ENCODE results near the gene CDC25C.
"Not testable (repeated sequence)": the region's sequence is repeated elsewhere in the genome, so short reads cannot be mapped to it uniquely, and the experiment has no call there.

Gene CDC25C

DNA sequence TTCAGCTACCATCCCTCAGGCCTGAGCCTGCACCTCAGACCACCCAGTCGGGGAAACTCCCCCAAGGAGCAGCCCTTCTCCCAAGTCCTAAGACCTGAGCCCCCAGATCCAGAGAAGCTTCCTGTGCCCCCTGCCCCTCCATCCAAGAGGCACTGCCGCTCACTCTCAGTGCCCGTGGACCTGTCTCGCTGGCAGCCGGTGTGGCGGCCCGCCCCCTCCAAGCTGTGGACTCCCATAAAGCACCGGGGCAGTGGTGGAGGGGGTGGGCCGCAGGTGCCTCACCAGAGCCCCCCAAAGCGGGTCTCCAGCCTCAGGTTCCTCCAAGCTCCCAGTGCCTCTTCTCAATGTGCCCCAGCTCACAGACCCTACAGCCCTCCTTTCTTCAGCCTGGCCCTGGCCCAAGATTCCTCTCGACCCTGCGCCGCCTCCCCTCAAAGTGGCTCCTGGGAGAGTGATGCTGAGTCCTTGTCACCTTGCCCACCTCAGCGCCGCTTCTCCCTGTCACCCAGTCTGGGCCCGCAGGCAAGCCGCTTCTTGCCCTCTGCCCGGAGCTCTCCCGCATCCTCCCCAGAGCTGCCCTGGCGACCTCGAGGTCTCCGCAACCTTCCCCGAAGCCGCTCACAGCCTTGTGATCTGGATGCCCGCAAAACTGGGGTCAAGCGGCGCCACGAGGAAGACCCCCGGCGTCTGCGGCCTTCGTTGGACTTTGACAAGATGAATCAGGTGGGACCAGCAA is 13.5 kb upstream of the CDC25C start:
- DNase-seq, result no peak

DNA sequence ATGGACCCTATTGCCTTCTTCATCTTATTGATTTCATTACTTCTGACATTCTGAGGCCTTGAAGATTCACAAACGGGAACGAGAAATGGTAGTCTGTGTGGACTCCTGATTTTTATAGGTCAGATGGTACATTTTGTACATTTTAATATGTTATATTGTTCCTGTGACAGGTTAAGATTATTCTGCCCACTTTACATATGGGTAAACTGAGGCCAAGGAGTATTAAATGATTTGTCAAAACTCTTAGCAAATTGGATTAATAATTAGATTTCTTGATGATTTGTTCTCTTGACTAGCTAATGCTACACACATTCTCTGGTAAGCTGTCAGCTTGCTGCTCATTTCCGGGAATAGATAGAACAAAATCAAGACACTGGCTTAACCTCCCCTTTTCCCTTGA is 8.4 kb upstream of the CDC25C start:
- DNase-seq, result no peak

- DNase-seq, result peak; percentile 58 to 68
Measured at GRCh38 chr5:138339464-138339863, 7.9 kb upstream of the CDC25C start.

DNA sequence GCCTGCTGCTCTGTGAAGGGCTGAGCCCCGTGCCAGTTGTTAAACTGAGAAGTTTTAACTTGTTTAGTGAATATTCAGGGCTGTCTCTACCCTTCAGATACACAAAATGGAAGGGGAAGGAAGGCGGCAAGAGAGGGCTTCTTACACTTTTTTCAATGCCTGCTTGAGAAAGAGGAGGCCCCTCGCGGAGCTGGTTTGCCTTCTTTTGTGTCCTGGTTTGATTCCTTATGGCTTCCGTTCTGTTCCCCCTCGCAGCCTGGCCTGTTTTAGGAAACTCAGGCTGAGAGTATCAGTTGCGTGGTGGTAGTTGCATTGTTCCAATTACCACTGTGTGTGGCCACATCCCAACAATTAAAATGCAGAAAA is 7.5 kb upstream of the CDC25C start:
- peak in 1 of 2 donors; percentile 5 for DNase-seq

- DNase-seq, result no peak
Measured at GRCh38 chr5:138338411-138339090, 6.9 kb upstream of the CDC25C start.

DNA sequence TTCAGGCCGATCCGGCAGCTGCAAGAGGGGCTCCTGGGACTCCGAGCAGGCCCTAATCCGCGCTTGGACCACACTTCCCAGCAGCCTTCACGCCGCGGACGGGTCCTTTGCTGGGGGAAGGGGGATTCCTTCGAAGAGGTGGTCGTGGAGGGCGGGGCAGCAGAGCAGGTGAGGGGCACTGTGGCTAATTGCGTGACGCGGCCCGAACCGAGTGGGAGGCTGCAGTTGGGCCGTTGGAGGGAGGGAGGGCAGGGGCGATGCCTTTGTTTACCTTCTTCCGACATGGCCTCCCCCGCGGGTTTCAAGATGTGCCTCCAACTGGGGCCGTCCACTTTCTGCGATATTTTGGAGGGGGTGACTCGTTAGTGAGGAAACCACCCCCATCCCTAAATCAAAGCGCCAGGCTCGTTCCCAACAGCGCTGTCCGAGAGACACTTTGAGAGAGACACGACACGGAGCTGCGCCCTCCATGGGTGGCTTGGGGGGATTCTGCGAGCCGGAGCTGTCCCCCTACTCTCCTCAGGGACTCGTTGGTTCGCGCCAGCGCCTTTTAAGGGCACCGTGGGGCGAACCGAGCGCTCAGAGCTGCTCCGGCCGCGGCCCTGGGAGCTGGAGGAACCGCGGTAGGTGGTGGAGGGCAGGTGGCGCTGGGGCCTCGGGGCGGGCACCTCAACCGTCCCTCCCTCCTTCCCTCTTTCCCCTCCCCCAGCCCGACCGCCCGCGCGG is 6.2 kb upstream of the CDC25C start, which contains the start of gene FAM53C:
FAM53C (plus strand) TSS at position 582 of the 726 bp plus-strand sequence. CDS start 3,070 bp downstream, outside the sequence.
- DNase-seq, result peak; percentile 88 to 91

DNA sequence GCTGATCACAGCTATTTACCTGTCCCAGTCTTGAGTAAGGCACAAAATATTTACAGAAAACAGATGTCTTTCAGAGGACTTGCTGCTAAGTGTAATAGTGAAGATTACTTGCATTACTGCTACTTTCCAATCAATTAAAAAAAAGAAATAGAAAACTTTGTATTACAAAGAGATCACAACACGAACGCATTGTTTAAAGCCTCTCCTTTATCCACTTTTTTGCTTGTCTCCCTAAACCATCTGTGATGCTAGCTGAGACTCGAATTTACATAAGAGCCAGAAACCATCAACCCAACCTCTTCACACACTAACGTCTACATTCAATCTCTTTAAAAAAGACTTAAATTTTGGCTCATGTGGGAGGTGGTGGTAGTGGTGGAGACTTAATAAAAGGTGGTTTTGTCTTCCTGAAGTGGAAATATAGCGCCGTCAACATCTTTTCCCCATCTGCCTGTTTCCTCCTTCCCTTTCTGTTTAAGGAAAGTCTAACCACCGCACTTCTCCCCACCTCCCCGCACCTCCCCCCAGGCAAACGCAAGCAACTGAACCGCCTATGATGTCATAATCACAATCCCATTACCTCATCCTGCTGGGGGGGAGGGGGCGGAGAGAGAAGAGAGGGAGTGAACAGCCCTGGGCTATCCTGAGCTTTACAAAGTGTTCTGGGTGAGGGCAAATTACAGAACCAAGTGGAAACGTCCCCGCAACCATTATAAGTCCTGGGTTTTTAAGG is 5.5 kb upstream of the CDC25C start:
- DNase-seq, result peak; percentile 87 to 88

DNA sequence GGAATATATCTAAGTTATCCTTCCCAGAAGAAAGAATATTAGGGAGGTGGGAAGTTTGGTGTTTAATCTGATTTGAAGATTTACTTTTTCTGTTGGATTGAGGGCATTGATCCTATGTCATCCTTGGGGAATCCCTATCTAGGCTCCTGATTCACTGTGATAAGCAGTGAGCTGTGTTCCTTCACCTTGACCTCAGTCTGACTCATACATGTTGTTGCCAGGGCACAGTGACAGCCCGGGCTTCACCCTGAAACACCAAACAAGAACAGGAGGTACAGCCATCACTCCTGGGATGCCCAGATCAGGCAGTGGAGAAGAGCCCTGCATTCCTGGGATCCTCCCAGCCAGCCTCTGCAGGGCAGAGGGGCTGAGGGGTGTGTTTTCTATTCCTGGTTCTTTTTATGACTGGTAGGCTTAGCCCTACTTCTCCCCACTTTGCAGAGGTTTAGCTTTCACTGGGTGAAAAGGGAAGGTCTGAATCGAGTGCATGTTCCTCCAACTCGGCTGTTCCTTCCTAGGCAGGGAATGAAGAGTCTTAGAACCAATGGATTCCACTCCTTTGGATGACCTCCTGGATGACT is 3.4 kb upstream of the CDC25C start:
- DNase-seq, result no peak

GRCh38 chr5:138330813-138331448 is 673 bp downstream of the CDC25C start:
- no peak for DNase-seq

GRCh38 chr5:138318211-138318610 is 13.4 kb downstream of the CDC25C start:
- DNase-seq, result not testable (repeated sequence)

GRCh38 chr5:138316355-138316754 is 15.2 kb downstream of the CDC25C start:
- DNase-seq, result no peak

GRCh38 chr5:138315751-138316278 is 15.8 kb downstream of the CDC25C start:
- no peak for DNase-seq

DNA sequence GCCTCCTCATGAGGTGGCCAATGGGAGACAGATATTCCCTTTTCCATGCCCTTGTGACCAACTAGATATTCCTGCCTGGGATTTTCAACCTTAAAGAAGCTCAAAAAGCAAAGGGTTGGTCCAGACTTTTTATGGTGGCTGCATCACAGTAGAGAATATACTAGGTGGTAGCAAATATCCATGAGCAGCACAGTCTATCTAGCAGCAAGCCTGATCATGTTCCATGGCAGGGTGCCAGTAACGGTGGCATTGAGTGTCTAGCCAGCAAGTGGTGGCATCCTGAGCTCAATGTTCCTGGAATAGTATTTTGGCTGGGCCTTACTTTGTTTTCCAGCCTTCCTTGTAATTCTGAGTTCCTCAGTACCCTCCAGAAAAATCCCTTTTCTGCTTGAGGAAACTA is 25.8 kb downstream of the CDC25C start:
- DNase-seq, result no peak

DNA sequence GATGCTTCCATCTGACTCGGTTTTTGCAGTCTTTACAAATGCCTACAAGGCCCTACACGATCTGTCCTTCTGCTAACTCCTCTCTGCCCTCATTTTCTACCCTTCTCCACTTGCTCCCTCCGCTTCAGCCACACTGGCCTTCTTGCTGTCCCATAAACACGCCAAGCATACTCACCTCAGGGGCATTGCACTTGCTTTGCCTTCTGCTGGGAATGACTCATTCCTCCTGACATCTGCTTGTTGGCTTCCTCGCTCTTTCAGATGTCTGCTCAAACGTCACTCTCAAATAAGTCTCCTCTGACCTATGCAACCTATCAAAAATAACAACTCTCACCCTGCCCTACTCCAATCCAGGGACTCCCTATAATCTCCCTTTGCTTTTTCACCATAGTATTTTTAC is 28.2 kb downstream of the CDC25C start:
- DNase-seq, result no peak

GRCh38 chr5:138289296-138289695 is 42.3 kb downstream of the CDC25C start:
- no peak for DNase-seq

DNA sequence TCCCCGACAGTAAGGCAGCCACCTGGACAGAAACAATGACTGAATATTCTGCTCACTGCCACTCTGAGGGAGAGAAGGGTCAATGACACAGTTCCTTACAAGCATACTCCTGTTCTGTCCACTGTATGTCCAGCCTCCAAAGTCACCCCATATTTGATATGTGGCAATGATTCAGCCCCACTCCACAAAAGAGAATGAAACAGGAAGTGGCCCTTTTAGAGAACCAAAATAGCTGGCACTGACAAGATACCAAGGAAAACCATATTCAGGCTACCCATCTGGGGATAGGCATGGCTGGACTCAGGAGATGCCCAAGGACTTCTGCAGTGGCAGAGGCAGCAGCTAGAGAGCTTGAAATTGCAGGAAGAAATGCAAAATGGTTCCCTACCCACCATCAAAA is 44.4 kb downstream of the CDC25C start:
- peak; percentile 25 to 61 for DNase-seq

DNA sequence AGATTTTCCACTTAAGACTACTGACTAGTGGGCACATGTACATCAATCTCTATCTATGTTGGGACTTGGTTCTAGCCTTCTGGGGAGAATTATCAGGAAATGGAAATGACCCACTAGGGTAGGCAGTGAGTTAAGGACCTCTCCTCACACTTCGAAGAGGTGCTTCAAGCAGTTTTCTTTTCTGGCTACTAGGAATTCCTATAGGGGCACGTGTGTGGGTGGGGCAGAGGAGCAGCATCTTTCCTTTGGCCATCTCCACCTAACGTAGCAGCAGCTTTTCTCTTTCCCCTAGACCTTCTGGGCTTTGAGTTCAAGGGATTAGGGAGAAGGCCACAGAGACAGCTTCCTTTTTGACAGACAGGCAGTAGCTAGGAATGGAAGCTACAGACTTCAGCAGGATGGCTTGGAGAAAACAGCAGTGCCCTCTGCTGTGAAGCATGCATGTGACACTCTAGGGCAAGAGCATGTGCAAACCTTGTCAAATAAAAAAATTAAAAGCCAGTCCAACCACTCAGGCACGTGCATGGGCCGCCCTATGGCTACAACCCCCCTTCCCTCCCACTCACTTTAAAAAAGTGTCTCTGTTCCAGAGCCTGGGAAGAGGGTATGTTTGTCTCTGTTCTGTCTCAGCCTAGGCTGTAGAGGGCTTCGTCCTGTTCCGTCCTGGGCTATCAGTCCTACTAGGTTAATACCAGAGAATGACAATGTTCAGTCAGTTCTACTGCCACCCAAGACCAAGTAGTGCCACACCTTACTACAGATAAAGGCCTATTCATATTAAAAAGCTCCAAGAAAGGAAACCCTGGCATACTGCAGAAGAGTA is 48.5 kb downstream of the CDC25C start:
- DNase-seq, result peak; percentile 31 to 56

- DNase-seq, result no peak
Measured at GRCh38 chr5:138280915-138281314, 50.7 kb downstream of the CDC25C start.

- no peak for DNase-seq
Measured at GRCh38 chr5:138276402-138277054, 55.1 kb downstream of the CDC25C start.

- no peak for DNase-seq
Measured at GRCh38 chr5:138275895-138276294, 55.7 kb downstream of the CDC25C start.
